Naive thymus-derived CD4-positive, alpha-beta T cell (primary cell): ENCODE measurements around the gene HCFC2. TPM values are rescaled to one million over a fixed set of nuclear protein-coding genes. Genes with fewer than 3 reads are reported as not detected.

Experiments
- ATAC-seq: fragments of 150-1000 bp; cut with Tn5 transposase; 2 replicates; pipeline ENCODE4 v1.10.0; 2021; ENCODE audit warnings: mild to moderate bottlenecking, moderate library complexity
- CTCF ChIA-PET: fragments of 350-600 bp; sonication (Branson Sonifier 250); formaldehyde crosslinking; loops from one replicate; lab custom pipeline; 2021; ENCODE audit warnings: antibody characterized with exemption; lab: Charles Lee
- POLR2A ChIA-PET: fragments of 350-600 bp; sonication (Branson Sonifier 250); formaldehyde crosslinking; loops from one replicate; lab custom pipeline; 2021; ENCODE audit warnings: antibody characterized with exemption, inconsistent platforms; lab: Charles Lee
- DNase-seq, 9 donors: peaks; one replicate each; pipeline versions ENCODE4 v3.0.0 to v3.0.0-alpha.2; 2020 to 2022; ENCODE audit warnings: mixed read lengths in 1 of 9
- H3K27ac ChIP-seq: one replicate; pipeline ENCODE4 v1.7.0; 2013; ENCODE audit warnings: mild to moderate bottlenecking, low read depth, low read length, moderate library complexity
- H3K27me3 ChIP-seq, 2 donors: one replicate each; pipeline ENCODE4 v1.7.0; 2013; ENCODE audit warnings: low read length in 2 of 2, mild to moderate bottlenecking in 2 of 2, moderate library complexity in 2 of 2; ENCODE audit not compliant: control insufficient read depth in 2 of 2, insufficient read depth in 2 of 2
- H3K36me3 ChIP-seq, 3 experiments: 1 replicate in 2 of 3; 2 replicates in 1 of 3; pipeline ENCODE4 v1.7.0; 2013; ENCODE audit warnings: low read length in 3 of 3, mild to moderate bottlenecking in 3 of 3, moderate library complexity in 1 of 3; ENCODE audit not compliant: insufficient read depth in 3 of 3, control insufficient read depth in 2 of 3
- H3K4me1 ChIP-seq, 2 donors: one replicate each; pipeline ENCODE4 v1.7.0; 2013; ENCODE audit warnings: low read length in 2 of 2, mild to moderate bottlenecking in 2 of 2, moderate library complexity in 1 of 2; ENCODE audit not compliant: control insufficient read depth in 2 of 2, insufficient read depth in 2 of 2
- H3K4me3 ChIP-seq: 2 replicates; pipeline ENCODE4 v1.7.0; 2013; ENCODE audit warnings: mild to moderate bottlenecking, low read length
- H3K9me3 ChIP-seq, 3 experiments: 1 replicate in 2 of 3; 2 replicates in 1 of 3; pipeline ENCODE4 v1.7.0; 2013; ENCODE audit warnings: low read length in 3 of 3; ENCODE audit not compliant: control insufficient read depth in 2 of 3
- H3K27ac Mint-ChIP-seq, 9 donors: one replicate each; pipeline ENCODE4 v1.8.0; 2020 to 2022; ENCODE audit warnings: mixed read lengths in 9 of 9, mild to moderate bottlenecking in 8 of 9, moderate library complexity in 5 of 9, inconsistent platforms in 2 of 9
- H3K27me3 Mint-ChIP-seq, 5 donors: one replicate each; pipeline ENCODE4 v1.8.0; 2021 to 2022; ENCODE audit warnings: mixed read lengths in 5 of 5, mild to moderate bottlenecking in 1 of 5
- H3K36me3 Mint-ChIP-seq, 5 donors: one replicate each; pipeline ENCODE4 v1.8.0; 2020 to 2022; ENCODE audit warnings: mixed read lengths in 5 of 5, mild to moderate bottlenecking in 3 of 5, inconsistent platforms in 1 of 5
- H3K4me1 Mint-ChIP-seq, 7 donors: one replicate each; pipeline ENCODE4 v1.8.0; 2020 to 2022; ENCODE audit warnings: mixed read lengths in 7 of 7, mild to moderate bottlenecking in 3 of 7, inconsistent platforms in 1 of 7
- H3K4me3 Mint-ChIP-seq, 10 donors: one replicate each; pipeline ENCODE4 v1.8.0; 2020 to 2022; ENCODE audit warnings: mild to moderate bottlenecking in 10 of 10, mixed read lengths in 10 of 10, moderate library complexity in 6 of 10, inconsistent platforms in 2 of 10
- H3K9me3 Mint-ChIP-seq, 11 donors: one replicate each; pipeline ENCODE4 v1.8.0; 2020 to 2022; ENCODE audit warnings: mixed read lengths in 11 of 11, mild to moderate bottlenecking in 4 of 11, inconsistent platforms in 1 of 11, moderate library complexity in 1 of 11
- intact Hi-C, 2 donors: fragments of 100-400 bp; cut with micrococcal nuclease; formaldehyde crosslinking; loops; one replicate each; pipeline ENCODE4 v1.15.1; 2023
- polyA plus RNA-seq, 2 donors: library from polyadenylated mRNA; unstranded; fragments of 300-500 nt; fragmentation: Illumina TruSeq; gene quantifications; one replicate each; pipeline ENCODE4 v1.2.3, GENCODE V29; 2021
- total RNA-seq, 6 experiments: library from RNA in 5 of 6; stranded (reverse) in 5 of 6; gene quantifications; 1 replicate in 5 of 6; 2 replicates in 1 of 6; pipeline ENCODE4 v1.2.3 and lab custom pipeline; 2021 to 2026

Gene HCFC2
- total and polyA plus RNA-seq, 7 experiments from 2014 or later: 6.4 to 20.2 (median 12.8) TPM

- Histone ChIP-seq H3K27ac (no peak overlapping the region), H3K4me1 (no peaks in the 10 kb centered on the region), H3K4me3 (no peak overlapping the region), H3K36me3 (peaks cover 0 to 14% (median 6%) of the 10 kb centered on the region in 3 experiments), H3K27me3 (no peaks in the 10 kb centered on the region), H3K9me3 (no peaks in the 10 kb centered on the region)
- Mint-ChIP-seq H3K9me3 (no peaks in the 10 kb centered on the region), H3K27ac (peak overlapping the region in 5 of 9 donors; percentile 9 to 91 (median 25)), H3K36me3 (peaks cover 0 to 18% (median 5%) of the 10 kb centered on the region in 5 donors), H3K4me3 (no peak overlapping the region), H3K4me1 (peaks cover 0 to 8% (median 0%) of the 10 kb centered on the region in 7 donors), H3K27me3 (no peaks in the 10 kb centered on the region)
- ChIA-PET CTCF (no interaction called here), POLR2A (interaction anchor here (0.5 kb wide), 1 partner anchor 10 kb away, joined by 5 read pairs; no protein-coding TSS in a partner anchor)
- DNase-seq (no peak), ATAC-seq (no peak)
- intact Hi-C loops: no loop called here
These were observed 51.2 kb downstream of the HCFC2 start for GRCh38 chr12:104115587-104115975.

- intact Hi-C loops: no loop called here
- ChIA-PET CTCF (interaction anchor here (0.6 to 1.4 kb wide), 5 partner anchors 12 to 238 kb away, joined by 3 to 8 read pairs (median 4); no protein-coding TSS in a partner anchor), POLR2A (interaction anchor here (0.7 to 0.8 kb wide), 2 partner anchors 16 to 63 kb away, joined by 3 to 5 read pairs; no protein-coding TSS in a partner anchor)
- H3K4me3 ChIP-seq: no peak overlapping the region
- no peak overlapping the region for H3K4me3 Mint-ChIP-seq
- H3K27me3 Mint-ChIP-seq: no peaks in the 10 kb centered on the region
- no peaks in the 10 kb centered on the region for H3K4me1 ChIP-seq
- H3K4me1 Mint-ChIP-seq: peaks cover 0 to 4% (median 3%) of the 10 kb centered on the region in 7 donors
- peaks cover 0 to 30% (median 25%) of the 10 kb centered on the region in 3 experiments for H3K36me3 ChIP-seq
- no peaks in the 10 kb centered on the region for H3K9me3 Mint-ChIP-seq
- no peak overlapping the region for H3K27ac ChIP-seq
- H3K36me3 Mint-ChIP-seq: peaks cover 0 to 32% (median 15%) of the 10 kb centered on the region in 5 donors
- no peak for DNase-seq
- no peaks in the 10 kb centered on the region for H3K27me3 ChIP-seq
- no peaks in the 10 kb centered on the region for H3K9me3 ChIP-seq
- no peak for ATAC-seq
- H3K27ac Mint-ChIP-seq: peak overlapping the region in 1 of 9 donors; percentile 2
These were observed 56.7 kb downstream of the HCFC2 start for GRCh38 chr12:104121001-104121400.

GRCh38 chr12:104122298-104122697 is 58.0 kb downstream of the HCFC2 start:
- ATAC-seq (no peak), DNase-seq (no peak)
- H3K4me1 Mint-ChIP-seq: peaks cover 0 to 4% (median 3%) of the 10 kb centered on the region in 7 donors
- H3K9me3 ChIP-seq: no peaks in the 10 kb centered on the region
- no peak overlapping the region for H3K4me3 ChIP-seq
- H3K36me3 Mint-ChIP-seq: peaks cover 0 to 38% (median 16%) of the 10 kb centered on the region in 5 donors
- H3K27me3 ChIP-seq: no peaks in the 10 kb centered on the region
- ChIA-PET POLR2A (no interaction called here), CTCF (interaction anchor here (1.4 kb wide), 1 partner anchor 13 kb away, joined by 3 read pairs; no protein-coding TSS in a partner anchor)
- intact Hi-C loops: no loop called here
- no peaks in the 10 kb centered on the region for H3K27me3 Mint-ChIP-seq
- peaks cover 0 to 42% (median 22%) of the 10 kb centered on the region in 3 experiments for H3K36me3 ChIP-seq
- H3K27ac Mint-ChIP-seq: no peak overlapping the region
- no peaks in the 10 kb centered on the region for H3K9me3 Mint-ChIP-seq
- no peaks in the 10 kb centered on the region for H3K4me1 ChIP-seq
- H3K27ac ChIP-seq: no peak overlapping the region
- no peak overlapping the region for H3K4me3 Mint-ChIP-seq

DNA sequence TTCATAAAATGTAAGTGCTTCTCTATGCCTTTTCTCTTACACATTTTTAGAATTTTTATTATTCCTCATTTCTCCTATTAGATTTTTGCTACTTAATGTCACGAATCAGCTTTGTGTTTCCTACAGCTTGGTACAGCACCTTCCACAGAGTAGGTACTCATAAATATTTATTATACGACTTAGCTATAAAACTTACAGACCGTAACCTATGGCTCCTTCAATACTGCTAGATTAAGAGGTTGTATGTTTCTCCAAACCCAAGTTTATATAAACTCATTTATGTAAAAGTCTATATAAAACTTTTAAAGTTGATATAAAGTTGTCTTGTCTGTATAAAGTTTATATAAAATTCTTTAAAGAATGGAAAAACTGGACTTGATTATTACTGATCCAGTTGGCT is 62.2 kb downstream of the HCFC2 start:
- Histone ChIP-seq H3K27me3 (no peaks in the 10 kb centered on the region), H3K27ac (no peak overlapping the region), H3K4me1 (no peaks in the 10 kb centered on the region), H3K4me3 (no peak overlapping the region), H3K9me3 (no peaks in the 10 kb centered on the region), H3K36me3 (peaks cover 5 to 42% (median 7%) of the 10 kb centered on the region in 3 experiments)
- ChIA-PET POLR2A (interaction anchor here (0.6 to 1.0 kb wide), 2 partner anchors 11 to 1076 kb away, joined by 4 read pairs; partner anchors contain the start of gene NFYB), CTCF (interaction anchor here (1.7 kb wide), 1 partner anchor 17 kb away, joined by 10 read pairs; no protein-coding TSS in a partner anchor)
- ATAC-seq (no peak), DNase-seq (no peak)
- H3K4me1 Mint-ChIP-seq: peaks cover 8 to 29% (median 23%) of the 10 kb centered on the region in 7 donors
- no peak overlapping the region for H3K4me3 Mint-ChIP-seq
- no peaks in the 10 kb centered on the region for H3K27me3 Mint-ChIP-seq
- no peak overlapping the region for H3K27ac Mint-ChIP-seq
- peaks cover 0 to 22% (median 16%) of the 10 kb centered on the region in 5 donors for H3K36me3 Mint-ChIP-seq
- intact Hi-C loops: no loop called here
- no peaks in the 10 kb centered on the region for H3K9me3 Mint-ChIP-seq

DNA sequence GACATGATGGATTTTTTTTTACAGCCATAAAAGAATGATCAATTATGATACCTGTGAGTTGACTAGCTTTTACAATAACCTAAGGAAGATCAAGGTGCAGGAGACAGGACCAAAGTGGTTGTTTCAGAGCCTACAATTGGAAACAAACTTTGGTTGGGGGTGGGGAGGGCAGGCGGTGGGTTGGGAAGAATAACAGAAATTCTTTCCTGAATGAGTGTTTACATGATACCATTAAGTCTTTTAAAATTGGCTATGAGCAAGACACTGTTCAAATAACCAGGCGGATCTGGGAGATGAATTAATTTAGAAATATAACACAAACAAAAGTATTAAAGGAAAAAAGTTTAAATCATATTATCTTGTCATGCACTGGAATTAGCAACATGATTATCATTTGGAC is 66.4 kb downstream of the HCFC2 start:
- H3K9me3 ChIP-seq: no peaks in the 10 kb centered on the region
- H3K4me1 ChIP-seq: peaks cover 0 to 7% of the 10 kb centered on the region in 2 donors
- Mint-ChIP-seq H3K27ac (peak overlapping the region in 3 of 9 donors; percentile 1 to 80 (median 2)), H3K4me1 (peaks cover 16 to 40% (median 30%) of the 10 kb centered on the region in 7 donors), H3K9me3 (no peaks in the 10 kb centered on the region), H3K4me3 (no peak overlapping the region), H3K36me3 (peaks cover 7 to 21% (median 19%) of the 10 kb centered on the region in 5 donors), H3K27me3 (no peaks in the 10 kb centered on the region)
- no peak overlapping the region for H3K4me3 ChIP-seq
- peaks cover 0 to 36% (median 5%) of the 10 kb centered on the region in 3 experiments for H3K36me3 ChIP-seq
- intact Hi-C loops: no loop called here
- H3K27me3 ChIP-seq: no peaks in the 10 kb centered on the region
- DNase-seq (no peak), ATAC-seq (no peak)
- ChIA-PET POLR2A (no interaction called here), CTCF (no interaction called here)
- no peak overlapping the region for H3K27ac ChIP-seq

GRCh38 chr12:104131609-104132008 is 67.3 kb downstream of the HCFC2 start:
- peaks cover 2 to 14% of the 10 kb centered on the region in 2 donors for H3K4me1 ChIP-seq
- Mint-ChIP-seq H3K4me3 (no peak overlapping the region), H3K27ac (peak overlapping the region in 2 of 9 donors; percentile 10 to 11), H3K27me3 (no peaks in the 10 kb centered on the region), H3K36me3 (peaks cover 7 to 19% (median 12%) of the 10 kb centered on the region in 5 donors), H3K9me3 (no peaks in the 10 kb centered on the region), H3K4me1 (peaks cover 19 to 46% (median 32%) of the 10 kb centered on the region in 7 donors)
- CTCF ChIA-PET: interaction anchor here (0.6 to 1.4 kb wide), 2 partner anchors 19 to 22 kb away, joined by 3 to 7 read pairs; no protein-coding TSS in a partner anchor
- H3K27ac ChIP-seq: no peak overlapping the region
- no peak overlapping the region for H3K4me3 ChIP-seq
- no peak for DNase-seq
- H3K27me3 ChIP-seq: no peaks in the 10 kb centered on the region
- no peak for ATAC-seq
- POLR2A ChIA-PET: interaction anchor here (0.6 kb wide), 1 partner anchor 1201 kb away, joined by 5 read pairs; no protein-coding TSS in a partner anchor
- no peaks in the 10 kb centered on the region for H3K9me3 ChIP-seq
- intact Hi-C loops: no loop called here
- H3K36me3 ChIP-seq: peaks cover 0 to 28% (median 5%) of the 10 kb centered on the region in 3 experiments
